SK-N-SH treated with all-trans-retinoic acid at 6 μM for 48 hours (cell line): ENCODE data around the gene AAK1.

Experiments used
- ATAC-seq: fragments of 200-7000 bp; cut with Tn5 transposase; 3 replicates; pipeline ENCODE4 v1.9.1; 2020; ENCODE audit warnings: mild to moderate bottlenecking, moderate library complexity
- ARNTL ChIP-seq: fragments of 450-650 bp; formaldehyde crosslinking; IDR thresholded peaks from 2 replicates; pipeline ENCODE4 v1.5.0; 2020; ENCODE audit warnings: low read depth, mild to moderate bottlenecking, moderate library complexity, borderline replicate concordance
- BACH2 ChIP-seq: fragments of 250-450 bp; sonication (Bioruptor Pico); IDR thresholded peaks from 2 replicates; pipeline ENCODE4 v1.9.0; 2021; ENCODE audit warnings: mild to moderate bottlenecking, borderline replicate concordance
- CSDC2 ChIP-seq: fragments of 250-450 bp; sonication (Bioruptor Pico); IDR thresholded peaks from 2 replicates; pipeline ENCODE4 v1.5.0; 2020; ENCODE audit warnings: mild to moderate bottlenecking, moderate library complexity
- ESRRG ChIP-seq: fragments of 250-450 bp; sonication (Bioruptor Pico); IDR thresholded peaks from 2 replicates; pipeline ENCODE4 v1.6.1; 2021; ENCODE audit warnings: mild to moderate bottlenecking
- GLIS3 ChIP-seq: fragments of 250-450 bp; sonication (Bioruptor Pico); IDR thresholded peaks from 2 replicates; pipeline ENCODE4 v1.5.0; 2020; ENCODE audit warnings: mild to moderate bottlenecking, moderate library complexity
- ISL1 ChIP-seq: fragments of 250-450 bp; sonication (Bioruptor Pico); IDR thresholded peaks from 2 replicates; pipeline ENCODE4 v2.1.2; 2022; ENCODE audit warnings: mild to moderate bottlenecking, moderate library complexity
- OSR1 ChIP-seq: fragments of 250-450 bp; sonication (Bioruptor Pico); IDR thresholded peaks from 2 replicates; pipeline ENCODE4 v1.8.0; 2022; ENCODE audit warnings: moderate library complexity, mild to moderate bottlenecking, inconsistent platforms
- PPARA ChIP-seq: fragments of 250-450 bp; sonication (Bioruptor Pico); IDR thresholded peaks from 2 replicates; pipeline ENCODE4 v1.5.0; 2020; ENCODE audit warnings: mild to moderate bottlenecking, borderline replicate concordance
- RARB ChIP-seq: fragments of 250-450 bp; sonication (Bioruptor Pico); IDR thresholded peaks from 2 replicates; pipeline ENCODE4 v1.8.0; 2021; ENCODE audit warnings: mild to moderate bottlenecking, moderate library complexity
- SNAI2 ChIP-seq: fragments of 250-450 bp; sonication (Bioruptor Pico); IDR thresholded peaks from 2 replicates; pipeline ENCODE4 v1.5.0; 2020; ENCODE audit warnings: mild to moderate bottlenecking, moderate library complexity
- TCF4 ChIP-seq: fragments of 250-450 bp; sonication (Bioruptor Pico); IDR thresholded peaks from 2 replicates; pipeline ENCODE4 v1.8.0; 2021; ENCODE audit warnings: mild to moderate bottlenecking, moderate library complexity, borderline replicate concordance
- TOX ChIP-seq: fragments of 250-450 bp; sonication (Bioruptor Pico); IDR thresholded peaks from 2 replicates; pipeline ENCODE4 v1.8.0; 2021; ENCODE audit warnings: mild to moderate bottlenecking, moderate library complexity, borderline replicate concordance
- ZC3H10 ChIP-seq: fragments of 250-450 bp; sonication (Bioruptor Pico); IDR thresholded peaks from 2 replicates; pipeline ENCODE4 v1.5.1; 2021; ENCODE audit warnings: mild to moderate bottlenecking, moderate library complexity
- ZFP3 ChIP-seq: fragments of 250-450 bp; sonication (Bioruptor Pico); IDR thresholded peaks from 2 replicates; pipeline ENCODE4 v1.5.0; 2020; ENCODE audit warnings: mild to moderate bottlenecking, moderate library complexity
- ZFP30 ChIP-seq: fragments of 450-650 bp; formaldehyde crosslinking; IDR thresholded peaks from 2 replicates; pipeline ENCODE4 v1.5.0; 2022; ENCODE audit warnings: mild to moderate bottlenecking, moderate library complexity
- ZNF565 ChIP-seq: fragments of 450-650 bp; formaldehyde crosslinking; conservative IDR thresholded peaks from 2 replicates; pipeline ENCODE4 v1.5.0; 2020; ENCODE audit warnings: low read depth, mild to moderate bottlenecking, moderate library complexity
- ZNF70 ChIP-seq: fragments of 450-650 bp; formaldehyde crosslinking; IDR thresholded peaks from 2 replicates; pipeline ENCODE4 v1.5.0; 2020; ENCODE audit warnings: mild to moderate bottlenecking, moderate library complexity
- TF ChIP-seq, protein P1 (sequence below): fragments of 250-450 bp; sonication (Bioruptor Pico); IDR thresholded peaks from 2 replicates; pipeline ENCODE4 v1.8.0; 2021; ENCODE audit warnings: low read depth, mild to moderate bottlenecking, moderate library complexity, borderline replicate concordance
- TF ChIP-seq, protein P2 (sequence below): fragments of 250-450 bp; sonication (Bioruptor Pico); IDR thresholded peaks from 2 replicates; pipeline ENCODE4 v1.5.0; 2020; ENCODE audit warnings: mild to moderate bottlenecking, moderate library complexity
- TF ChIP-seq, protein P3 (sequence below): fragments of 250-450 bp; sonication (Bioruptor Pico); IDR thresholded peaks from 2 replicates; pipeline ENCODE4 v1.5.1; 2020; ENCODE audit warnings: low read depth, mild to moderate bottlenecking, moderate library complexity
- TF ChIP-seq, protein P4 (sequence below): fragments of 250-450 bp; sonication (Bioruptor Pico); IDR thresholded peaks from 2 replicates; pipeline ENCODE4 v1.5.1; 2021; ENCODE audit warnings: mild to moderate bottlenecking, moderate library complexity
- TF ChIP-seq, protein P5 (sequence below): fragments of 250-450 bp; sonication (Bioruptor Pico); IDR thresholded peaks from 2 replicates; pipeline ENCODE4 v1.8.0; 2020; ENCODE audit warnings: mild to moderate bottlenecking, moderate library complexity, borderline replicate concordance

AAK1 gene

DNA sequence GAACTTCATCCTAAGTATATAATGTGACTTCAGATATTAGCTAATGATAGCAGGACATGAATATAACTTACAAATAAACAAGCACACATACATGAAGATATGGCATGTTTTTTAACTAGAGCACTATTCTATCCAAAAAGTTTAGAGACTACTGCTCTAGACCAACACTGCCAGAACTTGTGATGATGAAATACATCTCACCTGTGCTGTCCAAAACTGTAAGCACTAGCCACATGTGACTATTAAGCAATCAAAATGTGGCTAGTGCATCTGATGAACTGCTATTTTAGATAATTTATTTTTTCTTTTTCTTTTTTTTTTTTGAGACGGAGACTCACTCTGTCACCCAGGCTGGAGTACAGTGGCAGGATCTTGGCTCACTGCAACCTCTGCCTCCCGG, 7.1 kb downstream of the AAK1 start (continued):
- TF ChIP-seq OSR1 (no peak), ZNF70 (no peak), ARNTL (CRISPR knock-in tag) (no peak), ZFP3 (CRISPR knock-in tag) (no peak)

DNA sequence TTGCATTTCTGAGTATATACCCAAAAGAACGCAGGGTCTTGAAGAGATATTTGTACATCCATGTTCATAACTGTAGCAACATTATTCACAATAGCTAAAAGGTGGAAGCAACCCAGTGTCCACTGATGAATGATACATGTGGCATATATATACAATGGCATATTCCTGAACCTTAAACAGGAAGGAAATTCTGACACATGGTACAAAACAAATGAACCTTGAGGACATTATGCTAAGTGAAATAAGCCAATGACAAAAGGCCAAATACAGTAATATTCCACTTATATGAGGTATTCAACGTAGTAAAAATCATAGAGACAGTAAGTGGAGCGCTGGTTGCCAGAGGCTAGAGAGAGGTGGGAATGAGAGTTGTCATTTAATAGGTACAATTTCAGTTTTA, 8.1 kb downstream of the AAK1 start:
- ATAC-seq, result no peak
- TF ChIP-seq PPARA (CRISPR knock-in tag) (no peak), OSR1 (no peak), ISL1 (CRISPR knock-in tag) (no peak), ARNTL (CRISPR knock-in tag) (no peak), ZNF565 (no peak), SNAI2 (CRISPR knock-in tag) (no peak), GLIS3 (no peak), BACH2 (CRISPR knock-in tag) (no peak), RARB (no peak), ZC3H10 (CRISPR knock-in tag) (no peak), ZFP30 (CRISPR knock-in tag) (no peak), CSDC2 (CRISPR knock-in tag) (no peak), ZFP3 (CRISPR knock-in tag) (no peak)
- TF ChIP-seq, protein P1, sequence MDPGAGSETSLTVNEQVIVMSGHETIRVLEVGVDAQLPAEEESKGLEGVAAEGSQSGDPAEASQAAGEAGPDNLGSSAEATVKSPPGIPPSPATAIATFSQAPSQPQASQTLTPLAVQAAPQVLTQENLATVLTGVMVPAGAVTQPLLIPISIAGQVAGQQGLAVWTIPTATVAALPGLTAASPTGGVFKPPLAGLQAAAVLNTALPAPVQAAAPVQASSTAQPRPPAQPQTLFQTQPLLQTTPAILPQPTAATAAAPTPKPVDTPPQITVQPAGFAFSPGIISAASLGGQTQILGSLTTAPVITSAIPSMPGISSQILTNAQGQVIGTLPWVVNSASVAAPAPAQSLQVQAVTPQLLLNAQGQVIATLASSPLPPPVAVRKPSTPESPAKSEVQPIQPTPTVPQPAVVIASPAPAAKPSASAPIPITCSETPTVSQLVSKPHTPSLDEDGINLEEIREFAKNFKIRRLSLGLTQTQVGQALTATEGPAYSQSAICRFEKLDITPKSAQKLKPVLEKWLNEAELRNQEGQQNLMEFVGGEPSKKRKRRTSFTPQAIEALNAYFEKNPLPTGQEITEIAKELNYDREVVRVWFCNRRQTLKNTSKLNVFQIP, result no peak
- TF ChIP-seq, protein P2, sequence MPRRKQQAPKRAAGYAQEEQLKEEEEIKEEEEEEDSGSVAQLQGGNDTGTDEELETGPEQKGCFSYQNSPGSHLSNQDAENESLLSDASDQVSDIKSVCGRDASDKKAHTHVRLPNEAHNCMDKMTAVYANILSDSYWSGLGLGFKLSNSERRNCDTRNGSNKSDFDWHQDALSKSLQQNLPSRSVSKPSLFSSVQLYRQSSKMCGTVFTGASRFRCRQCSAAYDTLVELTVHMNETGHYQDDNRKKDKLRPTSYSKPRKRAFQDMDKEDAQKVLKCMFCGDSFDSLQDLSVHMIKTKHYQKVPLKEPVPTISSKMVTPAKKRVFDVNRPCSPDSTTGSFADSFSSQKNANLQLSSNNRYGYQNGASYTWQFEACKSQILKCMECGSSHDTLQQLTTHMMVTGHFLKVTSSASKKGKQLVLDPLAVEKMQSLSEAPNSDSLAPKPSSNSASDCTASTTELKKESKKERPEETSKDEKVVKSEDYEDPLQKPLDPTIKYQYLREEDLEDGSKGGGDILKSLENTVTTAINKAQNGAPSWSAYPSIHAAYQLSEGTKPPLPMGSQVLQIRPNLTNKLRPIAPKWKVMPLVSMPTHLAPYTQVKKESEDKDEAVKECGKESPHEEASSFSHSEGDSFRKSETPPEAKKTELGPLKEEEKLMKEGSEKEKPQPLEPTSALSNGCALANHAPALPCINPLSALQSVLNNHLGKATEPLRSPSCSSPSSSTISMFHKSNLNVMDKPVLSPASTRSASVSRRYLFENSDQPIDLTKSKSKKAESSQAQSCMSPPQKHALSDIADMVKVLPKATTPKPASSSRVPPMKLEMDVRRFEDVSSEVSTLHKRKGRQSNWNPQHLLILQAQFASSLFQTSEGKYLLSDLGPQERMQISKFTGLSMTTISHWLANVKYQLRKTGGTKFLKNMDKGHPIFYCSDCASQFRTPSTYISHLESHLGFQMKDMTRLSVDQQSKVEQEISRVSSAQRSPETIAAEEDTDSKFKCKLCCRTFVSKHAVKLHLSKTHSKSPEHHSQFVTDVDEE (CRISPR knock-in tag), result no peak
- TF ChIP-seq, protein P3, sequence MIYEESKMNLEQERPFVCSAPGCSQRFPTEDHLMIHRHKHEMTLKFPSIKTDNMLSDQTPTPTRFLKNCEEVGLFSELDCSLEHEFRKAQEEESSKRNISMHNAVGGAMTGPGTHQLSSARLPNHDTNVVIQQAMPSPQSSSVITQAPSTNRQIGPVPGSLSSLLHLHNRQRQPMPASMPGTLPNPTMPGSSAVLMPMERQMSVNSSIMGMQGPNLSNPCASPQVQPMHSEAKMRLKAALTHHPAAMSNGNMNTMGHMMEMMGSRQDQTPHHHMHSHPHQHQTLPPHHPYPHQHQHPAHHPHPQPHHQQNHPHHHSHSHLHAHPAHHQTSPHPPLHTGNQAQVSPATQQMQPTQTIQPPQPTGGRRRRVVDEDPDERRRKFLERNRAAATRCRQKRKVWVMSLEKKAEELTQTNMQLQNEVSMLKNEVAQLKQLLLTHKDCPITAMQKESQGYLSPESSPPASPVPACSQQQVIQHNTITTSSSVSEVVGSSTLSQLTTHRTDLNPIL (CRISPR knock-in tag), result no peak

DNA sequence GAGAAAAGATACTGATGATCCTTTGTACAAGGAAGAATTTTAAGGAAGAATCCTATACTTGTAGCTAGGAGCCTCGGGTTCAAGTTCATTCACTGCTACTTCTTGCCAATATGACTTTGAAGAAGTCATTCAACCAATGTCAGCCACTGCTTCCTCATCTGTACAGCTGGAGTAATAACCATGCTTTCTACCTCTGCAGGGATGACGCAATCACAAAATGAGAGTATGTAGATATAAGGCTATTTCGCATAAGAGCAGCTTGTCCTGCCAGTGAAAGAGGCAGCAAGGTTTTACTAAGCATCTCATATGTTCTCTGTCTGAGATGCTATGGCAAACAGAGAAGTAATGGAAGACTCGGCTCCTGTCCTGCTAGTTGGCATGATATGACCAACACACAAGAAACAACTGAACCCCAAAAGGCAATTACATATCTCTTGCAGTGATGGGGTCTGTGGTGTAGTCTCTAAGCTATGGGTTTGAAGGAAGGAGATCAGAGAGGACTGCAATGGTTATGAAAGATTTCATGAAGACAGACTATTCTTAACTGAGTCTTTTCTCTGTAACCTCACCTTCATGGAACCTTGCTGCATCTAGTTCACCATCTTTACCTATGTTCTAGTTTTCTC, 9.2 kb downstream of the AAK1 start:
- ATAC-seq, result no peak
- no peak for TF ChIP-seq TCF4 (CRISPR knock-in tag)
- no peak for TF ChIP-seq ZC3H10 (CRISPR knock-in tag)
- no peak for TF ChIP-seq ARNTL (CRISPR knock-in tag)
- no peak for TF ChIP-seq TOX (CRISPR knock-in tag)
- TF ChIP-seq, protein P4, sequence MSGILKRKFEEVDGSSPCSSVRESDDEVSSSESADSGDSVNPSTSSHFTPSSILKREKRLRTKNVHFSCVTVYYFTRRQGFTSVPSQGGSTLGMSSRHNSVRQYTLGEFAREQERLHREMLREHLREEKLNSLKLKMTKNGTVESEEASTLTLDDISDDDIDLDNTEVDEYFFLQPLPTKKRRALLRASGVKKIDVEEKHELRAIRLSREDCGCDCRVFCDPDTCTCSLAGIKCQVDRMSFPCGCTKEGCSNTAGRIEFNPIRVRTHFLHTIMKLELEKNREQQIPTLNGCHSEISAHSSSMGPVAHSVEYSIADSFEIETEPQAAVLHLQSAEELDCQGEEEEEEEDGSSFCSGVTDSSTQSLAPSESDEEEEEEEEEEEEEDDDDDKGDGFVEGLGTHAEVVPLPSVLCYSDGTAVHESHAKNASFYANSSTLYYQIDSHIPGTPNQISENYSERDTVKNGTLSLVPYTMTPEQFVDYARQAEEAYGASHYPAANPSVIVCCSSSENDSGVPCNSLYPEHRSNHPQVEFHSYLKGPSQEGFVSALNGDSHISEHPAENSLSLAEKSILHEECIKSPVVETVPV (CRISPR knock-in tag), result no peak

DNA sequence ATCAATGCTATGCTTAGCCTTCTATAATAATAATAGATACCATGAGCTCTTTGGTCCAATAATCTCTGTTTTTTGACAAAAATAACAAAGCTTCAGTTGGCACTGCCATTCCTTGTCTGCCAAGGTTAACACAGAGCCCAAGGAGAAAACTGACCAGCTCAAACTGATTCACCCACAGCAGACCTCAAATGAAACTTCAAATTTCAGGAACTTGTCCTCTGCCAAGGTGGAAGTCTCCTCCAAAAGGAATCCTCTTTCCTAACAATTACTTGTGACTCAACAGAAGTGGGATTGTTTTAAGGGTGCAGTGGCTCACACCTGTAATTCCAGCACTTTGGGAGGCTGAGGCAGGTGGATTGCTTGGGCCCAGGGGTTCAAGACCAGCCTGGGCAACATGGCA, 12.1 kb downstream of the AAK1 start:
- TF ChIP-seq, protein P1, result no peak
- TF ChIP-seq SNAI2 (CRISPR knock-in tag) (no peak), RARB (no peak), ZNF70 (no peak), TOX (CRISPR knock-in tag) (no peak), ZC3H10 (CRISPR knock-in tag) (no peak), GLIS3 (no peak), TCF4 (CRISPR knock-in tag) (no peak), ESRRG (CRISPR knock-in tag) (no peak), ZFP3 (CRISPR knock-in tag) (no peak)
- TF ChIP-seq, protein P5, sequence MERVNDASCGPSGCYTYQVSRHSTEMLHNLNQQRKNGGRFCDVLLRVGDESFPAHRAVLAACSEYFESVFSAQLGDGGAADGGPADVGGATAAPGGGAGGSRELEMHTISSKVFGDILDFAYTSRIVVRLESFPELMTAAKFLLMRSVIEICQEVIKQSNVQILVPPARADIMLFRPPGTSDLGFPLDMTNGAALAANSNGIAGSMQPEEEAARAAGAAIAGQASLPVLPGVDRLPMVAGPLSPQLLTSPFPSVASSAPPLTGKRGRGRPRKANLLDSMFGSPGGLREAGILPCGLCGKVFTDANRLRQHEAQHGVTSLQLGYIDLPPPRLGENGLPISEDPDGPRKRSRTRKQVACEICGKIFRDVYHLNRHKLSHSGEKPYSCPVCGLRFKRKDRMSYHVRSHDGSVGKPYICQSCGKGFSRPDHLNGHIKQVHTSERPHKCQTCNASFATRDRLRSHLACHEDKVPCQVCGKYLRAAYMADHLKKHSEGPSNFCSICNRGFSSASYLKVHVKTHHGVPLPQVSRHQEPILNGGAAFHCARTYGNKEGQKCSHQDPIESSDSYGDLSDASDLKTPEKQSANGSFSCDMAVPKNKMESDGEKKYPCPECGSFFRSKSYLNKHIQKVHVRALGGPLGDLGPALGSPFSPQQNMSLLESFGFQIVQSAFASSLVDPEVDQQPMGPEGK, result no peak
- TF ChIP-seq, protein P3 (CRISPR knock-in tag), result no peak
- TF ChIP-seq, all 23 proteins: peak for 0

More for the DNA sequence above, 12.1 kb downstream of the AAK1 start:
- no peak for ATAC-seq
